ENCODE data around the gene ACTR3.

ACTR3 gene

GRCh38 chr2:113966832-113967231 lies 76.9 kb downstream of the ACTR3 start:
- TF ChIP-seq, protein P1, sequence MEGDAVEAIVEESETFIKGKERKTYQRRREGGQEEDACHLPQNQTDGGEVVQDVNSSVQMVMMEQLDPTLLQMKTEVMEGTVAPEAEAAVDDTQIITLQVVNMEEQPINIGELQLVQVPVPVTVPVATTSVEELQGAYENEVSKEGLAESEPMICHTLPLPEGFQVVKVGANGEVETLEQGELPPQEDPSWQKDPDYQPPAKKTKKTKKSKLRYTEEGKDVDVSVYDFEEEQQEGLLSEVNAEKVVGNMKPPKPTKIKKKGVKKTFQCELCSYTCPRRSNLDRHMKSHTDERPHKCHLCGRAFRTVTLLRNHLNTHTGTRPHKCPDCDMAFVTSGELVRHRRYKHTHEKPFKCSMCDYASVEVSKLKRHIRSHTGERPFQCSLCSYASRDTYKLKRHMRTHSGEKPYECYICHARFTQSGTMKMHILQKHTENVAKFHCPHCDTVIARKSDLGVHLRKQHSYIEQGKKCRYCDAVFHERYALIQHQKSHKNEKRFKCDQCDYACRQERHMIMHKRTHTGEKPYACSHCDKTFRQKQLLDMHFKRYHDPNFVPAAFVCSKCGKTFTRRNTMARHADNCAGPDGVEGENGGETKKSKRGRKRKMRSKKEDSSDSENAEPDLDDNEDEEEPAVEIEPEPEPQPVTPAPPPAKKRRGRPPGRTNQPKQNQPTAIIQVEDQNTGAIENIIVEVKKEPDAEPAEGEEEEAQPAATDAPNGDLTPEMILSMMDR (conservative IDR thresholded peaks at IDR 0.05; ENCODE audit: control insufficient read depth, insufficient read depth, low read depth, low read length), result no peak

GRCh38 chr2:113967272-113967671 lies 77.4 kb downstream of the ACTR3 start:
- H3K4me3 ChIP-seq (ENCODE audit: control insufficient read depth, low read depth, low read length), result no peak overlapping the region
- TF ChIP-seq, protein P1 (conservative IDR thresholded peaks at IDR 0.05; ENCODE audit: control insufficient read depth, insufficient read depth, low read depth, low read length), result no peak
- DNase-seq (ENCODE audit: low read depth), result no peak

More at GRCh38 chr2:113966832-113967231, 76.9 kb downstream of the ACTR3 start:
- DNase-seq (ENCODE audit: low read depth), result peak; percentile 32
- no peak overlapping the region for H3K4me3 ChIP-seq (ENCODE audit: control insufficient read depth, low read depth, low read length)

DNA sequence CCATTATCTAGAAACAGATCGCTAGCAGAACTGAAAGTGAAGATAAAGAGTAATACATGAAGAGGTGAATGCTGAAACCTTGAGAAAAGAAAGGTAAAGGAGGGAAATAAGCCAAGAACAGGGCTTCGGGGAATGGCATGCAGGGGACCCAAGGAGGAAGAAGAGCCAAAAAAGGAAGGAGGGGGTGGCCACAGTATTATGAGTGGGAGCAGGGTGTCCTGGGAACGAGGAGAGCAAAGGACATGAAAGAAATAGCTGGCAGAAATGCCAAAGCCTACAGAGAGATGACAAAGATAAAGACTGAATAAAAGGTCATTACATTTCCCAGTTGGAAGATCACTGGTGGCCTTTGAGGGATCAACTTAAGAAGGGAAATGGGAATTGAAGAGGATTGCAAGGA lies 82.9 kb downstream of the ACTR3 start:
- no peak overlapping the region for H3K4me3 ChIP-seq (ENCODE audit: control insufficient read depth, low read depth, low read length)
- TF ChIP-seq, protein P1 (conservative IDR thresholded peaks at IDR 0.05; ENCODE audit: control insufficient read depth, insufficient read depth, low read depth, low read length), result no peak
- no peak for DNase-seq (ENCODE audit: low read depth)

GRCh38 chr2:113973810-113974209 lies 83.9 kb downstream of the ACTR3 start:
- DNase-seq (ENCODE audit: low read depth), result no peak
- no peak overlapping the region for H3K4me3 ChIP-seq (ENCODE audit: control insufficient read depth, low read depth, low read length)
- TF ChIP-seq, protein P1 (conservative IDR thresholded peaks at IDR 0.05; ENCODE audit: control insufficient read depth, insufficient read depth, low read depth, low read length), result no peak

GRCh38 chr2:113974727-113975126 lies 84.8 kb downstream of the ACTR3 start:
- no peak overlapping the region for H3K4me3 ChIP-seq (ENCODE audit: control insufficient read depth, low read depth, low read length)
- TF ChIP-seq, protein P1 (conservative IDR thresholded peaks at IDR 0.05; ENCODE audit: control insufficient read depth, insufficient read depth, low read depth, low read length), result no peak

GRCh38 chr2:113976277-113976928 lies 86.5 kb downstream of the ACTR3 start:
- DNase-seq (ENCODE audit: low read depth), result no peak
- TF ChIP-seq, protein P1 (conservative IDR thresholded peaks at IDR 0.05; ENCODE audit: control insufficient read depth, insufficient read depth, low read depth, low read length), result no peak
- no peak overlapping the region for H3K4me3 ChIP-seq (ENCODE audit: control insufficient read depth, low read depth, low read length)

More at GRCh38 chr2:113974727-113975126, 84.8 kb downstream of the ACTR3 start:
- DNase-seq (ENCODE audit: low read depth), result no peak
